Stimulated activated CD8-positive, alpha-beta memory T cell treated with anti-CD3 and anti-CD28 coated beads, Interleukin-4, amount 100 ng/mL, for 24 hours (primary cell): ENCODE data around the gene IL25.
"Not testable (repeated sequence)": the region's sequence is repeated elsewhere in the genome, so short reads cannot be mapped to it uniquely, and the experiment has no call there.

Experiments
- DNase-seq: peaks from one replicate; pipeline ENCODE4 v3.0.0-alpha.2; 2020; ENCODE audit warnings: low read depth

The IL25 gene

DNA sequence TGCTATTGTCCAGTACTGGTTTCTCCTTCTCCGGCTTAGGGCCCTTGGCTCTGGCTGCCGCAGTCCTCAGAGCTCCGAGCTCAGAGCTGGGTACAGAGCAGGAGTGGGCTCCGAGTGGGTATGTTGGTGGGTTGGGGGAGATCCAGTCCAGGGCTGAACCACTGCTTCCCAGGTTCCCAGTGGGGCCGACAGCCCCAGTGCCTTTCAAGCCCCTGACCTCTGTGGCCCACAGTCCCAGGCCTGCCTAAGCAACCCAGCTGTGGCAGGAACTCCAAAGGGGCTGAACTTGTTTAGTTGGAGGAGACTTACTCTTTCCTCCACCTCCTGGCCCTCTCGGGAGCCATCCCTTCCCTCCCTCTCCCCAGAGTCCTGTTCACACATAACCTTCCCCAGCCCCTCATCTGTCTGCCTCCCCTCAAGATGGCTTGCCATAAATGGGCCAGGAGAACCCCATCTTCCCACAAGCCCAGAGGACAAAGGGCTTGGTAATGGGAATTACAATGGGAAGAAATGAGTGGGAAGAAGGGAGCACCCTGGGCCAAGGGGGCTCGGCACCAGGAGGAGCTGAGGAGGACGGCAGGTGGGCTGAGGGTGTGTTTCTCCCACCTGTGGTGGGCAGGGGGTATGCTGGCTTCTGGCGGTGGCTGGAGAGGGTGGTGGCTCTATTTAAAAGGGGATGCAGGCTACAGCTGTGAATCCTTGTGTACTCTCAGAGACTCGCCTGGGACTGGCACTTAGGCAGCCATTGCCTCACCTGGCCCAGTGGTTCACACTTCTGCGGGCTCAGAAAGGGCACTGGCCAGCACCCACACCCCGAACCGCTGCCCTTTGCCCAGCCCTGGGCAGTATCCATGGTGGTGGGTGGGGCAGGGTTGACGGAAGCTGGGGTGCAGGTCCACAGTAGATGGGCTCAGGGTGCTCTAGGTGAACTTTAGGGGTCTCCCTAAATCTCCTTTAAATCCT, 39.2 kb downstream of the IL25 start:
- no peak for DNase-seq

DNA sequence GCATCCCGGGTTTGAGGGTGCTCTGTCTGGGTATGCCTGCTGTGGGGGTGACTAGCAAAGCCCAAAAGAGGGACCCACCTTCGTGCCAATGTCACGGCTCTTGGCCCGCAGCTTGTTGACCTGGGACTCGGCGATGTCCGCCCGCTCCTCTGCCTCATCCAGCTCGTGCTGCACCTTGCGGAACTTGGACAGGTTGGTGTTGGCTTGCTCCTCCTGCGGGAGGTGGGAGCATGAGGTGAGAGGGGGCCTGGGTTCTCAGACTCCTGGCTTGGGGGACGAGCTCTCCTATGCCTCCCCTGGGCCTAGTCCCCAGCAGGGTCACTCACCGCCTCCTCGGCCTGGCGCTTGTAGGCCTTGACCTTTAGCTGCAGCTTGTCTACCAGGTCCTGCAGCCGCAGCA, 41.1 kb downstream of the IL25 start:
- no peak for DNase-seq

DNA sequence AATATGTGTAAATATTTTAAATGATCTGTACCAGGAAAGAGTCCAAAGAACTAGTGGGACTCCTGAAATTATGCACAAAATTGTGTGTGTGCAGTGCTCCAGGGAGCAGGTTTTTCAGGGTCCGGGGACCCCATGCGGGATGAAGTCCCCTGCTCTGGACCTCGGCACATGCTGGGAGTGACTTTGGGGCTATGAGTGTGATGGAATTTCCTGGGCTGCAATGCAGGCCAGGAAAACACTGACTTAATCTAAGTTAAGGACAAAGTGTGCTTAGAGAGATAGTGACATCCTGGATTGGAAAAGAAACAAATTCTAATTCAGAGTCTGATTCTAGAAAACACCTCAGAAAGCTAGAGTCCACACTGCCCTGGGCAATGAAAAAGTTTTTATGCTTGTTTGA, 41.6 kb downstream of the IL25 start:
- no peak for DNase-seq

DNA sequence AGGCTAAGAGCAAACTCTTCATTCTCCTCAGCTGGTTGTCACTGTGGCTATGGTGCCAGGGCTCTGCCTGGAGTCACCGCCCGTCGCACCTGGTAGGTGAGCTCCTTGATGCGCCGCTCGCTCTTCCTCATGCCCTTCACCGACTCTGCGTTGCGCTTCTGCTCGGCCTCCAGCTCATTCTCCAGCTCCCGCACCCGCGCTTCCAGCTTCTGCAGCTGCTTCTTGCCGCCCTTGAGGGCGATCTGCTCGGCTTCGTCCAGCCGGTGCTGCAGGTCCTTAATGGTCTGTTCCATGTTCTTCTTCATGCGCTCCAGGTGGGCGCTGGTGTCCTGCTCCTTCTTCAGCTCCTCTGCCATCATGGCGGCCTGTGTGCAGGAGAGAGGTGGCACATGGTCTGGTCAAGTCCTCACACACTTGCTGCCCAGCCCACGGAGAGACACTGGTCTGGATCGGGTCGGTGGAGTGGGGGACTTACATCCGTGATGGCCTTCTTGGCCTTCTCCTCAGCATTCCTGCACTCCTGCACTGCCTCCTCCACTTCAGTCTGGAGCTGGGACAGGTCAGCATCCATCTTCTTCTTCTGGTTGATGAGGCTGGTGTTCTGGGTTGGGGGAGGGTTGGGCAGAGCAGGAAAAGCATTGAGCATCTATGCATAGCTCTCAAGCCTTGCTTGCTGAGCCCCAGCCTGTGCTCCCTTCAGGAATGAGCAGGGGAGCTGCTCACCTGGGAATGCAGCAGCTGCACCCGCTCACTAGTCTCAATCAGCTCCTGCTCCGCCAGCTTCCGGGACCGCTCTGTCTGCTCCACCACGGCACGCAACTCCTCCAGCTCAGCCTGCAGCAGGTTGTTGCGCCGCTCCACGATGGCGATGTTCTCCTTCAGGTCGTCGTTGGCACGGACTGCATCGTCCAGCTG, 42.6 kb downstream of the IL25 start:
- DNase-seq, result no peak

DNA sequence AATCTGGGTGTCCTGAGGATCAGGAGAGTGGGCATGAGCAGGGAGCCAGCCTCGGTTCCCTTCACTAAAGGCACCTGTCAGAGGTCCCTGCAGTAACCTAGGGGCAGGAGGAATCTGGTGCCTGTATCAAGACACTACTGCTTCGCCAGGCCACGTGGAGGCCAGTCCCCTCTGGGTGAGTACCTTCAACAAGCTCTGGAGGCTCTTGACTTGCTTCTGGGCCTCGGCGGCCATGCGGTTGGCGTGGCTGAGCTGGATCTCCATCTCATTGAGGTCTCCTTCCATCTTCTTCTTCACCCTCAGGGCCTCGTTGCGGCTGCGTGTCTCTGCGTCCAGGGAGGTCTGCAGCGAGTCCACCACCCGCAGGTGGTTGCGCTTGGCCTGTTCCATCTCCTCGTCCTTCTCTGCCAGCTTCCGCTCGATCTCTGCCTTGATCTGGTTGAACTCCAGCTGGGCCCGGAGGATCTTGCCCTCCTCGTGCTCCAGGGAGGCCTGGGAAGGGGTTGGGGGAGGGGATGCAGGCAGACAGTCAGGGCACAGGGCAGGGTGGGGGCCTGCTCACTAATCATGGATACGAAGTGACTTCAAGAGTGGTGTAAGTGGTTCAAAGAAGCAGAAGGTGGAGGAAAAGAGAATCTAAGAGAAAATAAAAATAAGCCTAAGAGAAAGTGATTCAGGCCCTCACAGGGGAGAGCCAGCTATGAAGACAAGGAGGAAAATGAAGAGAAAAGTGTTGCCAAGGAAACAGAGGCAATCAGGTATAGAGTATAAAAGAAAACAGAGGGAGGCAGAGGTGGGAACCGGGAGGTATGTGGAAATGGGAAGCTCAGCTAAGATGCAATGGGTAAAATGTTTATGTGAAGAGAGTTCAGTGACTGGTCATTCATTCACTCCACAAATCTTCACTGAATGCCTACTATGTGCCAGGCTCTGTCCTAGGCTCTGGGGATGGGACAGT, 43.5 kb downstream of the IL25 start:
- DNase-seq, result no peak

DNA sequence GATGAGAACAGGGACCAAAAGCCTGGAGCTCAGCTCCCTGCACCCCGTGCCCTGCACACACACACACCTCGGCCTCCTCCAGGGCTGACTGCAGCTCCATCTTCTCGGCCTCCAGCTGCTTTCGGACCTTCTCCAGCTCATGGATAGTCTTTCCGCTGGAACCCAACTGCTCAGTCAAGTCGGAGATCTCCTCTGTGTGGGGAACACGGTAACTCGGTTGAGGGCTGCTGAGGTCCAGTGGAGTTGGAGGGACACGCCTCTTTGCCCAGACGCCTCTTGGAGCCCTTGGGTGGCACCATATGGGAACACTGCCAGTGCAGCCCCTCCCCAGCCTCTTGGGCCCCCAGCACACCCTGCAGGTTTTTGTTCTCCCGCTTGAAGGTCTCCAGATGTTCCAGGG, 44.2 kb downstream of the IL25 start:
- no peak for DNase-seq

DNA sequence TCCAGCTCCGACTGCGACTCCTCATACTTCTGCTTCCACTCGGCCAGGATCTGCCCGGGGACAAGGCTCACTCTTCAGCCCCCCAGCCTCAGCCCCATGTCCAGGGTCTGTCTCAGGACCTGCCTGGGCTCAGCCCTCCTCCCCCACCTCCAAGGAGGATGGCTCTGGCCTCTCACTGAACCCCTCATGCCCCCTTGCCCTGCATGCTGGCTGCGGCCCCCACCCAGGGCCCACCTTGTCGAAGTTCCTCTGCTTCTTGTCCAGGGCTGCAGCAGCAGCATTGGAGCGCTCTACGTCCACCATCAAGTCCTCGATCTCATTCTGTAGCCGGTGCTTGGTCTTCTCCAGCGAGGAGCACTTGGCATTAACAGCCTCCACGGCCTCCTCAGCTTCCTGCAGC, 44.7 kb downstream of the IL25 start:
- not testable (repeated sequence) for DNase-seq

DNA sequence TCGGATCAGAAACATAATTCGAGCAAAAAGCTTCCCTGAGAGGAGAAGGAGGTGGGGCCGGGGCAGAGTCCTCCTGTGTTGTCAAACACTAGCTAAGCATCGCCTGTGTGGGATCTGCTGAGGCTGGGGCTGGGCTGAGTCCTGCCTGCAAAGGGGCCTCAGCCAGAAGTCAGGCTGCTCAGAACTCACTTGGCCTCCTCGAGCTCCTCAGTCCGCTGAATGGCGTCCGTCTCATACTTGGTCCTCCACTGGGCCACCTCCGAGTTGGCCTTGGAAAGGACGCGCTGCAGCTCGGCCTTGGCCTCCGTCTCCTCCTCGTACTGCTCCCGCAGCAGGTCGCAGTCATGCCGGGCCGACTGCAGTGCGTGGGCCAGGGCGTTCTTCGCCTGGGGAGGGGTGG, 45.4 kb downstream of the IL25 start:
- no peak for DNase-seq

DNA sequence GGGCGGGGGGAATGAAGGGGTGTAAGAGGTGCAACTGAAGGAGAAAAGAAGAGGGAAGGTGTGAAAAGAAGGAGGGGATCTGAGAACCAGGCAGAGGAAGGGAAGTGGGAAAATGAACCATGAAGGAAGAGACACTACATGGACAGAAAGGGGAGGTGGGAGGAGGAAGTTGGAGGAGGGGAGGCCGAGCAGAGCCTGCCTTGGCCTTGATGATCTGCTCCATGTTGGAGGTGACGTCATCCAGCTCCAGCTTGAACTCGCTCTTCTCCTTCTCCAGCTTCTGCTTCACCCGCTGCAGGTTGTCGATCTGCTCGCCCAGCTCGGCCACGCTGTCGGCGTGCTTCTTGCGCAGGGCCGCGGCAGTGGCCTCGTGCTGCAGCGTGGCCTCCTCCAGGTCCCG, 47.0 kb downstream of the IL25 start:
- DNase-seq, result not testable (repeated sequence)

DNA sequence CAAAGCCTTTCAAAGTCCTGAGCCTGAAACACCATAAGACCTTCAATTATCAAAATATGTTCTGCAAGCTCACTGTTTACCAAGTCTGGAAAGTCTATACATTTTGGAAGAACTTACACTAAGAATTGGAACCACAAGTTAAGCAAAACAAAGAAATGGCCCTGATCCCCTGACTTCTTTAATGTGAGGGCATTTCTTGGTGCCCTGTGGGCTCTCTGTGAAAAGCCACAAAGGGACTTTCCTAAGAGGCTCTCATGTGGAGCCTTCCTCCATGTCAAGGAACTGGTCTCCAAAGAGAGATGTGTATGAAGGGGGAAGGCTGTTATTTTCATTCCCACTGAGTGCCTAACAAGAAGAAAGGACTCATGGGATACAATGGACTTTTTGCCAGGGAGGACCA, 49.0 kb downstream of the IL25 start:
- DNase-seq, result no peak

DNA sequence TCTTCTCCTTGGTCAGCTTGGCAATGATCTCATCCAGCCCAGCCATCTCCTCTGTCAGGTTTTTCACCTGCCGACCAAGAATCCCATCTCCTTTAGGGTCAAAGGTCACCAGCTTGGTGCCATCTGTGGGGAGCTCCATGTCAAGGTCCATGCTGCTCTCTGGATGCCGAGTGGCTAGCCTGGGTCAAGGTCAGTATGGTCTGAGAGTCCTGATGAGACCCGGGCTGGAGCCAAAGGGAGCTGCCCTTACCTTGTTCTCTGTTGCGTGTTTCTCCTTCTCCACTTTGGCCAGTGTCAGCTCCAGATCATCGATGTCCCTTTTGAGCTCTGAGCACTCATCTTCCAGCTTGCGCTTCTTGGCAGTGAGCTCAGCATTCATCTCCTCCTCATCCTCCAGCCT, 51.0 kb downstream of the IL25 start:
- no peak for DNase-seq

DNA sequence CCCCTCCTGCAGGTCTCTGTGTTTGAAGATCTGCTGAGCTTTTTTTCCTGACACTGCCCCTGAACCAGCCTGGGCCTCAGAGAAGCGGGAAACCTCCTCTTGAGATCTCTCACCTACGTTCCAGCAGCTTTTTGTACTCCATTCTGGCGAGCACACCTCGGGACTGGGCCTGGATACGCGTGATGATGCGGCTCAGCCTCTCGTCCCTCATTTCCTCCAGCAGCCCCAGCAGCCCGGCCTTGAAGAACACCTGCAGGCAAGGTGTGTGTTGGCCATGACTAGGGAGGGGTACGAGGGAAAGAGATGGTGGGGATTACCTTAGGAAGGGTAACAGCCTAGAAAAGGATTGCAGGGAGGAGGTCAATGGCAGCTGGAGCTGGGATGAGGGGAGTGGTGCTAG, 52.6 kb downstream of the IL25 start:
- no peak for DNase-seq

DNA sequence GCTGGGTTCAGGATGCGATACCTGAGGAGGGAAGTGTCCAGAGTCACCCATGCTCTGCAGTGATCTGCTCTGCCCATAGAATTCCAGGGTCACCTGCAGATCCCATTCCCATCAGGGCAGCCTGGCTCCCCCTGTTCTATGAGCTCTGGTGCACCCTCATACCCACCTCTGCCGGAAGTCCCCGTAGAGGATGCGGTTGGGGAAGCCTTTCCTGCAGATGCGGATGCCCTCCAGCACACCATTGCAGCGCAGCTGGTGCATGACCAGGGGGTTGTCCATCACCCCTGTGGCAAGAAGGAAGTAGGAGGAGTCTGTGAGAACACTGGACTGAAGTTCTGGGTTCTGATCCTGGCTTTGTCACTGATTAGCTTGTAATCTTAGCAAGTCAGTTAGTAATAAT, 53.2 kb downstream of the IL25 start:
- not testable (repeated sequence) for DNase-seq
